GM18520 (cell line): ENCODE data around the gene CHL1.

Experiments
- ATAC-seq: cut with Tn5 transposase; IDR thresholded peaks from one replicate; pipeline ENCODE4 v1.9.1; 2021; ENCODE audit not compliant: unreplicated experiment

CHL1 gene

GRCh38 chr3:277873-278272 is 81.3 kb downstream of the CHL1 start:
- no peak for ATAC-seq

GRCh38 chr3:278300-279064 is 81.9 kb downstream of the CHL1 start:
- peak; percentile 64 for ATAC-seq

GRCh38 chr3:279325-279724 is 82.8 kb downstream of the CHL1 start:
- no peak for ATAC-seq

- ATAC-seq: no peak
These were observed 84.1 kb downstream of the CHL1 start for GRCh38 chr3:280681-281080.

- no peak for ATAC-seq
These were observed 87.8 kb downstream of the CHL1 start for GRCh38 chr3:284322-284721.

- no peak for ATAC-seq
These were observed 91.9 kb downstream of the CHL1 start for GRCh38 chr3:288417-288816.

GRCh38 chr3:291028-291427 is 94.5 kb downstream of the CHL1 start:
- ATAC-seq: no peak

- ATAC-seq: no peak
These were observed 95.3 kb downstream of the CHL1 start for GRCh38 chr3:291646-292436.

GRCh38 chr3:294096-294495 is 97.5 kb downstream of the CHL1 start:
- ATAC-seq: no peak

GRCh38 chr3:294581-294980 is 98.0 kb downstream of the CHL1 start:
- no peak for ATAC-seq

GRCh38 chr3:295166-295565 is 98.6 kb downstream of the CHL1 start:
- ATAC-seq: no peak

- ATAC-seq: no peak
These were observed 101.0 kb downstream of the CHL1 start for GRCh38 chr3:297585-297984.

GRCh38 chr3:299590-300301 is 103.2 kb downstream of the CHL1 start:
- no peak for ATAC-seq

GRCh38 chr3:307182-307581 is 110.6 kb downstream of the CHL1 start:
- ATAC-seq: no peak

- no peak for ATAC-seq
These were observed 112.2 kb downstream of the CHL1 start for GRCh38 chr3:308597-309321.

GRCh38 chr3:312160-312733 is 115.7 kb downstream of the CHL1 start:
- ATAC-seq: no peak

- ATAC-seq: no peak
These were observed 116.3 kb downstream of the CHL1 start for GRCh38 chr3:312911-313310.

GRCh38 chr3:317012-317411 is 120.4 kb downstream of the CHL1 start:
- no peak for ATAC-seq

- ATAC-seq: no peak
These were observed 122.3 kb downstream of the CHL1 start for GRCh38 chr3:318903-319302.

- ATAC-seq: no peak
These were observed 127.9 kb downstream of the CHL1 start for GRCh38 chr3:324423-324822.

- ATAC-seq: no peak
These were observed 128.9 kb downstream of the CHL1 start for GRCh38 chr3:325495-325894.
